ENCODE data around the gene STAB2. TPM values are rescaled to one million over a fixed set of nuclear protein-coding genes. Genes with fewer than 3 reads are reported as not detected.
"Not testable (repeated sequence)": the region's sequence is repeated elsewhere in the genome, so short reads cannot be mapped to it uniquely, and the experiment has no call there.

The STAB2 gene
- total RNA-seq, 1 donor from 2014 or later, result 0.29 TPM

DNA sequence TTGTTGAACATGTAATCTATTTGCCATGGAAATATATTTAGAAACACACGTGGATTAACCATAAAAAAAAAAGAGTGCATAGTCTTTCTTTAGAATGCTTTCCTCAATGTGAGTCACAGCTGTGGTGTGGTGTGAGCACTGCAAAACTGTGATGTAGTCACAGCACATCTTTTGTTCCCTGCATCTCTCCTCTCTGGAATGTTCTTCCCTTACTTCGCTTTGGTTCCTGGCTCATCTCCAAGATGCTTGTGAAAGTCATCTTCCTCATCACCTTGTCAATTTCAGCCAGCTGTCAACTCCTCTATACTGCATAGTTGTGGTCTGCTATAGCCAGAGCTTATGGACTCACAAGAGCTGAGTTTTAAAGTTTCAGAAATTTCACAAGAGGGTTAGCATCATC is 60.2 kb downstream of the STAB2 start:
- no peak for DNase-seq (ENCODE audit: low spot score)

DNA sequence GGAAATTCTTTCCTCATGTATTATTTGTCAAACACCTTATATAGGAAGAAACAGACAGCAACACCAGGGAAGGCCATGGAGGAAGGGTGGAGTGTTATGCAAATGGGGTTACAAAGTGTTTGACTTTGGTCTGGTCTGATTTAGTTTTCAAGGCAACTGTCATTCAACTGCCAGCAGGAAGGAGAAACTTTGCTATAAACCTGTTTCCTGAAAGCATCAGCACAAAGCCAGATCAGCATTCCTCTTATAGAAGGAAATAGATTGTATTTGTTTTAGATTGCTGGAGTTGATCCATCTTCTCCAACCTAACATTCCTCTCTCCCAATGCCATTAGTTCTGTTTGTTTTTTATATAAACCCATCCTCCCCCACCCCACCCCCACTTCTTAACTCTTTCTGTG is 65.7 kb downstream of the STAB2 start:
- no peak for DNase-seq (ENCODE audit: low spot score)

GRCh38 chr12:103653568-103654173 is 66.6 kb downstream of the STAB2 start:
- not testable (repeated sequence) for DNase-seq (ENCODE audit: low spot score)

- DNase-seq (ENCODE audit: low spot score), result no peak
Measured at GRCh38 chr12:103654816-103655215, 67.7 kb downstream of the STAB2 start.

DNA sequence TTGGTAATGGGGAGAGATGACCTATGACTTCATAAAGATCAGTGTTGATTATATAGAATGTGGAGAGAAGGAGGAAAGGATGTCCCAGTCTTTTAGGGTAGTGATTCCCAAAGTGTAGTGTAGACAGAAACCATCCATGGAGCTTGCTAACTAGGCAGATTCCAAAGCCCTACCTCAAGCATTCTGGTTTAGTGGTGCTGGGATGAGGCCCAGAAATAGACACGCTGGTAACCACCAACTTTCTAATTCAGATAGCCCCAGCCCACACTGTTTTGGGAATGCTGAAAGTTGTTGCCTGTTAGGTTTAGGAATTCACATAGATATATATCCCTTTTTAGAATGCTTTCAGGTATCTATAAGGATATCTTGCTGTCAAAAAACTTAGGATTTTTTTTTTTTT is 69.2 kb downstream of the STAB2 start:
- DNase-seq (ENCODE audit: low spot score), result no peak

DNA sequence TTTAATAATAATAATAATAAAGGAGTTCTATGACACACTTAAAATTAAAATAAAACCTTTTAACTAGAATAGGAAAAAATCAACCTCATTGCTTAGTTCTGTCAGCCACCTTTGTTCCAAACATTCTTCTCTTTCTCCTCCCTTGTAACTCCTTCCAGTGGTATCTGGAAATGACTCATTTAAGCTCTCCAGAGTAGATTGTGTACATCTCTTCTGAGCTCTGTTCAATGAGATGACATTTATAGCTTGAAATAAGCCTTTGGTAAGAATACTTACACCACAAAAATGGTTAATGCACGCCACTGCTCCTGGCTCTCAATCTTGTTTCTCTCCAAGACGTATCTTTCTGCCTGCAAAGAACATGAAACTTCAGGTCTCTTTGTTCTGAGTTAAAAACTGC is 70.3 kb downstream of the STAB2 start:
- DNase-seq (ENCODE audit: low spot score), result no peak

GRCh38 chr12:103664626-103665025 is 77.6 kb downstream of the STAB2 start:
- DNase-seq (ENCODE audit: low spot score), result no peak

- DNase-seq (ENCODE audit: low spot score), result no peak
Measured at GRCh38 chr12:103665971-103666370, 78.9 kb downstream of the STAB2 start.

GRCh38 chr12:103667125-103667524 is 80.1 kb downstream of the STAB2 start:
- DNase-seq (ENCODE audit: low spot score), result no peak

- DNase-seq (ENCODE audit: low spot score), result no peak
Measured at GRCh38 chr12:103668520-103668919, 81.4 kb downstream of the STAB2 start.

DNA sequence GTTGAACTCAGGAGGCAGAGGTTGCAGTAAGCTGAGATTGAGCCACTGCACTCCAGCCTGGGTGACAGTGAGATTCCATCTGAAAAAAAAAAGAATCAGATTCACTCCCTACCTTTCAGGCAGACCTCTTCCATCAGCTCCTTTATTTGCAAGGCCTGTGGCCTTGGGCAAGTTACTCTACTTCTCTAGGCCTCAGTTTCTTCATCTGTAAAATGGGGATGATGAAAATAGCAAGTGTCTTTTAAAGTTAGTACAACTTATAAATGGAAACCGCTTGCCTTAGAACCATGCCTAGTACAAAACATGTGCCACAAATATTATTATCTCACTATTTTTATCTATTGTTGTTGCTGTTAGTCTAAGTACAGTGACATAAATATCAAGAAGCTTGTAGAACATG is 84.3 kb downstream of the STAB2 start:
- DNase-seq (ENCODE audit: low spot score), result no peak

- DNase-seq (ENCODE audit: low spot score), result no peak
Measured at GRCh38 chr12:103672401-103673119, 85.5 kb downstream of the STAB2 start.

DNA sequence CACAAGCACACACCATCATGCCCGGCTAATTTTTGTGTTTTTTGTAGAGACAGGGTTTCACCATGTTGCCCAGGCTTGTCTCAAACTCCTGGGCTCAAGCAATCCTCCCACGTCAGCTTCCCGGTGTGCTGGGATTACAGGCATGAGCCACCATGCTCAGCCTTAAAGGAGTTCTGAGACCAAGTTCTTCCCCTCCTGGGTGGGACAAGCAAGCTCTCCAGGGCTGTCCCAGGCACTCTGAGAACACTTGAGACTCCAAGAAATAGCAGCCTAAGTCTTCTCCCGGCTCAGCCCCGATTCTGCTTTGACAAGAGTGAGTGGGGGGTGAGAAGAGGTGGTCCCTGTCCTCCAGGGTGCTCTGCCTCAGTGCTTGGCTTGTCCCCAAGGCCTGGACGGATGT is 86.4 kb downstream of the STAB2 start:
- DNase-seq (ENCODE audit: low spot score), result no peak

GRCh38 chr12:103673891-103674375 is 86.9 kb downstream of the STAB2 start:
- no peak for DNase-seq (ENCODE audit: low spot score)

DNA sequence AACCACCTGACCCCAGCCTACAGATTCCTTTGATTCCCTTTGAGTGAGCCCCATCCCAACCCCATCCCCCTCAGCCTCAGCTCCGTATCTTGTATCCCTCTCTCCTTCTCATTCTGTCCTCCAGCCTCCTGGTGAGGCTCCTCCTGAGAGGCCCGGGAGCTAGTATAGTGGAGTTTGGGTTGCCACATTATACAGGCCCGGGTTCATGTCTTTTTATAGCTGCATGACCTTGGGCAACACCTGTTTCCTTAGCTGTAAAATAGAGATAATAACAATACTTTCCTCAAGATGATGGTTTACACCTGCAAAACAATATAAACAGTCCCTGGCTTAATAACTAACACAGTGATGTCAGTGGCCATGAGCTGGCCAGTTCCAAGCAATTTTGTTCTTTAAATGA is 89.8 kb downstream of the STAB2 start:
- DNase-seq (ENCODE audit: low spot score), result no peak

DNA sequence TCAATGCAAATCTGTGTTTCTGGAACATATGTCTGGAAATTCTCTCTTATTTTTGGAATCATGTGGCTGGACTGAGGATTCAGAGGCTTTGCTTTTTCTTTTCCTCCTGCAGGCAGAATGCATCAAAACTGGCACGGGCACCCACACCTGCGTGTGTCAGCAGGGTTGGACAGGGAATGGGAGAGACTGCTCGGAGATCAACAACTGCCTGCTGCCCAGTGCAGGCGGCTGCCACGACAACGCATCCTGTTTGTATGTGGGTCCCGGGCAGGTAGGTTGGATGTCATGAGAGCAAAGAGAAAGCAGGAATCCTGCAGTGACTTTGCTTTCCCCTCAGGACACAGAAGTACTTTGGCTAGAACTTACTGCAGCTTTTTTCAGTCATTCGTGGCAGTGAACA is 90.3 kb downstream of the STAB2 start:
- no peak for DNase-seq (ENCODE audit: low spot score)

DNA sequence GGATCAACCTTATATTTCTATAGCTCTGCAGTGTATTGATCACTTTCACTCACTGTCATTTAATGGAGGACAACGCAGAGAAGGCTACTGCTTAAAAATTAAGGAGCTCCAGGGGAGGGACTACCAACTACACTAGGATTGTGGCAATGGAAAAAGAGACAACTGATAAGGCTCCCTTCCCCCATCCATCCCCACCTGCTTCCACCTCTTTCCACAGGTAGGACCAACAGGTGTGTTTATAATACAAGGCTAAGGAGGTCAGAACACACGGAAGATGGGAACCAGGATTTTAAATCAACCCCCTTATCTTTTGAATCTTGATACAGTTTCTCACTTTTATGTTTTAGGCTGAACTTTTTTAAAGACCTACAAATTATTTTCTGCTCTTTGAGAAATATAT is 90.8 kb downstream of the STAB2 start:
- no peak for DNase-seq (ENCODE audit: low spot score)

GRCh38 chr12:103679421-103680170 is 92.5 kb downstream of the STAB2 start:
- DNase-seq (ENCODE audit: low spot score), result no peak

- no peak for DNase-seq (ENCODE audit: low spot score)
Measured at GRCh38 chr12:103680591-103681141, 93.6 kb downstream of the STAB2 start.

GRCh38 chr12:103686026-103686425 is 99.0 kb downstream of the STAB2 start:
- DNase-seq (ENCODE audit: low spot score), result no peak

DNA sequence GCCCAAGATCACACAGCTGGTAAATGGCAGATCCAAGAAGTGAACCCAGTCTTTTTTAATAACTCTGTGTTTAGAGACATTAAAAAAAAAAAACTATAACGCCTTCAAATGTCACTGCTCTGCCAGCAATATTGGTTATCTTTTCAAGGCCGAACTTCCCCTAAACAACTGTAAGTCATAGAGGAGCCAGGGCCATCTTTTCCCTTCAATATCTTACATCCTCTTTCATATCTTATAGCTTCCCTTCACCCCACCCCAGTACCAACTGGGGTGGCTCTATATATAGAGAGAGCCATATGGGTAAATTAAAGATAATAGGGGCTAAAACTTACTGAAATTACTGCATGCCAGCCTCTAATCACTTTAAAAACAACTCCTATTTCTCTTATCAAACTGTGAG is 100.2 kb downstream of the STAB2 start:
- DNase-seq (ENCODE audit: low spot score), result no peak

DNA sequence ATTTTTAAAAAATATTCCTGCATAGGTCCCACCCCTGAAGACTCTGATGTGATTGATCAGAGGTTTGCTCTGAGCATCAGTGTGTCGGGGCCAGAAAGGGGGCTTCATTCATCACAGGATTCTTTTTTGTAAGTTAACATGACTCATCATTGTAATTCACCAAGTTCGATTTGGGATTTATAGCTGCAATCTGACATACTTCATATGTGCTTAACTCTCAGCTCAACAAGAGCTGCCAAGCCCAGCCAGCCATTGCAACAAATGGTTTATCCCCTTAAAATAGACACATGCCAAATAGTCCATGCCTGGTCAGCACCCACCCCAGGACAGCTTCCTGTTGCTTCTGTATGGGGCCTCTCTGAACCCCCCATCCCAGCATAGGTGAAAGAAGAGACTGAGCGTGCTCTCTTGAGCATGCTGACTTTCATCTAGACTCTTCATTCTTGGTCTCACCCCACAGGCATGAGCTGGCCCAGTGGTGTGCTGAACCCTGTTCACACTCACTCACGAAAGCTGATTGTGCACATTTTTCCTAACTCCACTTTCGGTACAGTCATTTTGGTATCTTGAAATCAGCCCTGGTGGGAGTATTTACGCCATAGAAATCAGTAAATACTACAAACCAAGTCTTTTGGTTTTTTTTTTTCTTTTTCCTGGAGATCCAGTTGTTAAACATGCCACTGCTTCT is 101.4 kb downstream of the STAB2 start:
- DNase-seq (ENCODE audit: low spot score), result no peak

Measured in ureter (tissue), 1 donor.